Naive thymus-derived CD8-positive, alpha-beta T cell (primary cell): ENCODE measurements around the gene SEC16B. TPM values are rescaled to one million over a fixed set of nuclear protein-coding genes. Genes with fewer than 3 reads are reported as not detected.

ENCODE experiments used
- ATAC-seq, 2 donors: fragments of 150-1000 bp; cut with Tn5 transposase in 1 of 2; sonication (Bioruptor Pico), chemical (Tn5 transposase) in 1 of 2; 1 replicate in 1 of 2; 2 replicates in 1 of 2; pipeline ENCODE4 v1.10.0; 2021; ENCODE audit warnings: mild to moderate bottlenecking in 2 of 2, moderate library complexity in 2 of 2
- POLR2A ChIA-PET: fragments of 350-600 bp; sonication (Branson Sonifier 250); formaldehyde crosslinking; loops from one replicate; lab custom pipeline; 2021; ENCODE audit warnings: antibody characterized with exemption; lab: Charles Lee
- DNase-seq, 10 donors: peaks; one replicate each; pipeline versions ENCODE4 v3.0.0 to v3.0.0-alpha.2; 2020 to 2022
- H3K27ac Mint-ChIP-seq, 10 donors: one replicate each; pipeline ENCODE4 v1.8.0; 2020 to 2022; ENCODE audit warnings: mild to moderate bottlenecking in 10 of 10, mixed read lengths in 10 of 10, moderate library complexity in 4 of 10, inconsistent platforms in 1 of 10
- H3K27me3 Mint-ChIP-seq, 5 donors: one replicate each; pipeline ENCODE4 v1.8.0; 2021 to 2022; ENCODE audit warnings: mixed read lengths in 5 of 5
- H3K36me3 Mint-ChIP-seq, 3 donors: one replicate each; pipeline ENCODE4 v1.8.0; 2020 to 2022; ENCODE audit warnings: mixed read lengths in 3 of 3, mild to moderate bottlenecking in 2 of 3, inconsistent platforms in 1 of 3
- H3K4me1 Mint-ChIP-seq, 4 donors: one replicate each; pipeline ENCODE4 v1.8.0; 2021 to 2022; ENCODE audit warnings: mixed read lengths in 4 of 4
- H3K4me3 Mint-ChIP-seq, 10 donors: one replicate each; pipeline ENCODE4 v1.8.0; 2020 to 2022; ENCODE audit warnings: mild to moderate bottlenecking in 10 of 10, mixed read lengths in 10 of 10, moderate library complexity in 6 of 10, inconsistent platforms in 1 of 10
- H3K9me3 Mint-ChIP-seq, 9 donors: one replicate each; pipeline ENCODE4 v1.8.0; 2020 to 2022; ENCODE audit warnings: mixed read lengths in 9 of 9, mild to moderate bottlenecking in 3 of 9, inconsistent platforms in 1 of 9, moderate library complexity in 1 of 9
- polyA plus RNA-seq, 3 donors: library from polyadenylated mRNA; unstranded; fragments of 300-500 nt; fragmentation: Illumina TruSeq; gene quantifications; one replicate each; pipeline ENCODE4 v1.2.3, GENCODE V29; 2021
- total RNA-seq, 8 experiments: library from RNA in 2 of 8; stranded (reverse) in 2 of 8; gene quantifications; one replicate each; pipeline ENCODE4 v1.2.3 and lab custom pipeline; 2021 to 2026

SEC16B gene
- total and polyA plus RNA-seq, 5 experiments from 2014 or later: not detected

- no peak overlapping the region for H3K27ac Mint-ChIP-seq
- no peak for DNase-seq
- peaks cover 0 to 3% (median 0%) of the 10 kb centered on the region in 9 donors for H3K9me3 Mint-ChIP-seq
- H3K36me3 Mint-ChIP-seq: no peaks in the 10 kb centered on the region
- no peaks in the 10 kb centered on the region for H3K27me3 Mint-ChIP-seq
- no peak for ATAC-seq
- H3K4me1 Mint-ChIP-seq: no peaks in the 10 kb centered on the region
- POLR2A ChIA-PET: no interaction called here
- no peak overlapping the region for H3K4me3 Mint-ChIP-seq
These were observed 34.9 kb downstream of the SEC16B start for GRCh38 chr1:177934927-177935326.

- Mint-ChIP-seq H3K36me3 (no peaks in the 10 kb centered on the region), H3K27me3 (no peaks in the 10 kb centered on the region), H3K9me3 (peaks cover 0 to 3% (median 0%) of the 10 kb centered on the region in 9 donors), H3K4me1 (no peaks in the 10 kb centered on the region), H3K4me3 (no peak overlapping the region), H3K27ac (no peak overlapping the region)
- DNase-seq: no peak
- POLR2A ChIA-PET: no interaction called here
- ATAC-seq: no peak
These were observed 35.4 kb downstream of the SEC16B start for GRCh38 chr1:177934461-177934860.

- POLR2A ChIA-PET: no interaction called here
These were observed 36.0 kb downstream of the SEC16B start for GRCh38 chr1:177933881-177934280.

GRCh38 chr1:177932123-177932522, 37.7 kb downstream of the SEC16B start:
- H3K4me1 Mint-ChIP-seq: no peaks in the 10 kb centered on the region
- peaks cover 0 to 3% (median 0%) of the 10 kb centered on the region in 9 donors for H3K9me3 Mint-ChIP-seq
- no peaks in the 10 kb centered on the region for H3K36me3 Mint-ChIP-seq
- no peak for ATAC-seq
- no peak overlapping the region for H3K27ac Mint-ChIP-seq
- no peak overlapping the region for H3K4me3 Mint-ChIP-seq
- DNase-seq: no peak
- peaks cover 0 to 3% (median 0%) of the 10 kb centered on the region in 5 donors for H3K27me3 Mint-ChIP-seq
- POLR2A ChIA-PET: no interaction called here

More at GRCh38 chr1:177933881-177934280, 36.0 kb downstream of the SEC16B start:
- H3K4me3 Mint-ChIP-seq: no peak overlapping the region
- no peak for ATAC-seq
- H3K27ac Mint-ChIP-seq: no peak overlapping the region
- no peaks in the 10 kb centered on the region for H3K4me1 Mint-ChIP-seq
- H3K27me3 Mint-ChIP-seq: peaks cover 0 to 3% (median 0%) of the 10 kb centered on the region in 5 donors
- H3K9me3 Mint-ChIP-seq: peaks cover 0 to 3% (median 0%) of the 10 kb centered on the region in 9 donors
- DNase-seq: no peak
- H3K36me3 Mint-ChIP-seq: no peaks in the 10 kb centered on the region

- peaks cover 0 to 3% (median 0%) of the 10 kb centered on the region in 5 donors for H3K27me3 Mint-ChIP-seq
- no peak overlapping the region for H3K27ac Mint-ChIP-seq
- no peak for ATAC-seq
- no peak overlapping the region for H3K4me3 Mint-ChIP-seq
- DNase-seq: no peak
- H3K4me1 Mint-ChIP-seq: no peaks in the 10 kb centered on the region
- POLR2A ChIA-PET: no interaction called here
- H3K9me3 Mint-ChIP-seq: no peaks in the 10 kb centered on the region
- H3K36me3 Mint-ChIP-seq: no peaks in the 10 kb centered on the region
These were observed 40.9 kb downstream of the SEC16B start for GRCh38 chr1:177928952-177929351.

- Mint-ChIP-seq H3K4me3 (no peak overlapping the region), H3K36me3 (no peaks in the 10 kb centered on the region), H3K9me3 (no peaks in the 10 kb centered on the region), H3K27me3 (peaks cover 0 to 3% (median 0%) of the 10 kb centered on the region in 5 donors), H3K4me1 (no peaks in the 10 kb centered on the region), H3K27ac (no peak overlapping the region)
- POLR2A ChIA-PET: no interaction called here
- DNase-seq (no peak), ATAC-seq (no peak)
These were observed 41.7 kb downstream of the SEC16B start for GRCh38 chr1:177928194-177928593.

GRCh38 chr1:177927021-177927596, 42.7 kb downstream of the SEC16B start:
- Mint-ChIP-seq H3K9me3 (peaks cover 0 to 3% (median 0%) of the 10 kb centered on the region in 9 donors), H3K27ac (no peak overlapping the region), H3K27me3 (peaks cover 0 to 9% (median 0%) of the 10 kb centered on the region in 5 donors), H3K4me1 (no peaks in the 10 kb centered on the region), H3K36me3 (no peaks in the 10 kb centered on the region), H3K4me3 (no peak overlapping the region)
- ATAC-seq (no peak), DNase-seq (no peak)
- POLR2A ChIA-PET: no interaction called here

- Mint-ChIP-seq H3K27ac (no peak overlapping the region), H3K36me3 (no peaks in the 10 kb centered on the region), H3K4me3 (no peak overlapping the region), H3K9me3 (peaks cover 0 to 3% (median 0%) of the 10 kb centered on the region in 9 donors), H3K4me1 (no peaks in the 10 kb centered on the region), H3K27me3 (peaks cover 0 to 9% (median 0%) of the 10 kb centered on the region in 5 donors)
- POLR2A ChIA-PET: no interaction called here
- DNase-seq: no peak
- ATAC-seq: no peak
These were observed 43.7 kb downstream of the SEC16B start for GRCh38 chr1:177926201-177926600.

- H3K27ac Mint-ChIP-seq: no peak overlapping the region
- peaks cover 0 to 9% (median 0%) of the 10 kb centered on the region in 5 donors for H3K27me3 Mint-ChIP-seq
- peaks cover 0 to 3% (median 0%) of the 10 kb centered on the region in 9 donors for H3K9me3 Mint-ChIP-seq
These were observed 44.9 kb downstream of the SEC16B start for GRCh38 chr1:177925006-177925405.

GRCh38 chr1:177923441-177923840, 46.4 kb downstream of the SEC16B start:
- H3K36me3 Mint-ChIP-seq: no peaks in the 10 kb centered on the region
- H3K9me3 Mint-ChIP-seq: peaks cover 0 to 3% (median 0%) of the 10 kb centered on the region in 9 donors
- no peak overlapping the region for H3K27ac Mint-ChIP-seq

More at GRCh38 chr1:177925006-177925405, 44.9 kb downstream of the SEC16B start:
- ATAC-seq (no peak), DNase-seq (no peak)
- Mint-ChIP-seq H3K4me1 (no peaks in the 10 kb centered on the region), H3K36me3 (no peaks in the 10 kb centered on the region), H3K4me3 (no peak overlapping the region)
- POLR2A ChIA-PET: no interaction called here

GRCh38 chr1:177922209-177922608, 47.6 kb downstream of the SEC16B start:
- POLR2A ChIA-PET: no interaction called here
- DNase-seq (no peak), ATAC-seq (no peak)
- Mint-ChIP-seq H3K27ac (no peak overlapping the region), H3K36me3 (no peaks in the 10 kb centered on the region), H3K4me1 (no peaks in the 10 kb centered on the region), H3K9me3 (peaks cover 0 to 3% (median 0%) of the 10 kb centered on the region in 9 donors), H3K4me3 (no peak overlapping the region), H3K27me3 (peaks cover 0 to 9% (median 0%) of the 10 kb centered on the region in 5 donors)

More at GRCh38 chr1:177923441-177923840, 46.4 kb downstream of the SEC16B start:
- H3K4me3 Mint-ChIP-seq: no peak overlapping the region
- no peaks in the 10 kb centered on the region for H3K4me1 Mint-ChIP-seq
- POLR2A ChIA-PET: no interaction called here
- DNase-seq: no peak
- H3K27me3 Mint-ChIP-seq: peaks cover 0 to 9% (median 0%) of the 10 kb centered on the region in 5 donors
- no peak for ATAC-seq

GRCh38 chr1:177921590-177921989, 48.3 kb downstream of the SEC16B start:
- no peak for DNase-seq
- Mint-ChIP-seq H3K36me3 (no peaks in the 10 kb centered on the region), H3K27ac (no peak overlapping the region), H3K27me3 (peaks cover 0 to 9% (median 0%) of the 10 kb centered on the region in 5 donors), H3K9me3 (peaks cover 0 to 3% (median 0%) of the 10 kb centered on the region in 9 donors), H3K4me1 (no peaks in the 10 kb centered on the region), H3K4me3 (no peak overlapping the region)
- POLR2A ChIA-PET: no interaction called here
- no peak for ATAC-seq

- H3K4me1 Mint-ChIP-seq: no peaks in the 10 kb centered on the region
- peaks cover 0 to 3% (median 0%) of the 10 kb centered on the region in 9 donors for H3K9me3 Mint-ChIP-seq
- no peaks in the 10 kb centered on the region for H3K36me3 Mint-ChIP-seq
- no peak overlapping the region for H3K27ac Mint-ChIP-seq
- no peak for DNase-seq
- peaks cover 0 to 9% (median 0%) of the 10 kb centered on the region in 5 donors for H3K27me3 Mint-ChIP-seq
- ATAC-seq: no peak
- POLR2A ChIA-PET: no interaction called here
- no peak overlapping the region for H3K4me3 Mint-ChIP-seq
These were observed 49.8 kb downstream of the SEC16B start for GRCh38 chr1:177920091-177920490.

- H3K4me1 Mint-ChIP-seq: no peaks in the 10 kb centered on the region
- DNase-seq: no peak
- no peak overlapping the region for H3K4me3 Mint-ChIP-seq
- H3K36me3 Mint-ChIP-seq: no peaks in the 10 kb centered on the region
- no peak overlapping the region for H3K27ac Mint-ChIP-seq
- peaks cover 0 to 2% (median 0%) of the 10 kb centered on the region in 9 donors for H3K9me3 Mint-ChIP-seq
- POLR2A ChIA-PET: no interaction called here
- no peak for ATAC-seq
- peaks cover 0 to 3% (median 0%) of the 10 kb centered on the region in 5 donors for H3K27me3 Mint-ChIP-seq
These were observed 54.2 kb downstream of the SEC16B start for GRCh38 chr1:177915641-177916040.
